ENCODE results near the gene AHRR. TPM values are rescaled to one million over a fixed set of nuclear protein-coding genes. Genes with fewer than 3 reads are reported as not detected.
"Not testable (repeated sequence)": the region's sequence is repeated elsewhere in the genome, so short reads cannot be mapped to it uniquely, and the experiment has no call there.

The AHRR gene
- polyA plus RNA-seq, 4 donors = 2.5 to 3.5 (median 3.0) TPM

DNA sequence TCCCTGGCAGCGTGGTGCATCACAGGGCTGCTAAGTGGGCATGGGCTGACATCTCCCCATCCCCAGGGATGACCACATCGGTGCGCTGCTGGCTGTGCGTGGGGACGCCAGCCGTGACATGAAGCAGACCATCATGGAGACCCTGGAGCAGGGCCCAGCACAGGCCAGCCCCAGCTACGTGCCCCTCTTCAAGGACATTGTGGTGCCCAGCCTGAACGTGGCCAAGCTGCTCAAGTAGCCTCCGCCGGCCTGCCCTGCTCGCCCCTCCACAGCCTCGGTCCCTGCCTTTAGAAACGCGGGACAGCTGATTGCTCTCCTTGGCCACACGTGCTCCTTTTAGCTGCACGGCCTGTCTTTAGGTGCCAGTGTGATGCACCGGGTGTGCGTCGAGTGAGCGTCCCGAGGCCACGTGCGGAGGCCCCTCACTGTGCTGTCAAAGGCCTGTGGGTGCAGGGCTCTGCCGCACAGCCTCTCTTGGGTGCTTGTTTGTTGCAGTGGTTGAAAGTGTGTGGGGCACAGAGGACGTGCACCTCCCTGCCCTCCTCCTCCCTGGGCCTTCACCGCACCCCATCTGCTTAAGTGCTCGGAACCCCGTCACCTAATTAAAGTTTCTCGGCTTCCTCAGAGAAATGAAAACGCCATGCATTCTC, 145.3 kb downstream of the AHRR start:
- DNase-seq (ENCODE audit: low read depth in 4 of 4, low spot score in 3 of 4) = no peak

DNA sequence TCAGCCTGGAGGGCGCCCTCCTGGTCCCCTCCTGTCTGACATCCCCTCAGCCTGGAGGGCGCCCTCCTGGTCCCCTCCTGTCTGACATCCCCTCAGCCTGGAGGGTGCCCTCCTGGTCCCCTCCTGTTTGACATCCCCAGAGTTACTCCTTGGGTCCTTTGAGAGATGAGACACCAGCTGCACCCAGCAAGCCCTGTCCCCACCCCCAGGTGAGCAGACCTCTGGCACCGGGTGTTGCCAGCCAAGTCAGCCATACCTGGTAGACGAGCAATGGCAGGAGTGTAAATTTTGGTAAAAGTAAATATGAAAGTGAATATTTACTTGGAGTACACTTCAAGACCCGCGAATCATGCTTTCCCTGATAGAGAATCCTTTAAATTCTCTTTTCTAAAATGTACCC, 146.9 kb downstream of the AHRR start:
- no peak for DNase-seq (ENCODE audit: low read depth in 4 of 4, low spot score in 3 of 4)

DNA sequence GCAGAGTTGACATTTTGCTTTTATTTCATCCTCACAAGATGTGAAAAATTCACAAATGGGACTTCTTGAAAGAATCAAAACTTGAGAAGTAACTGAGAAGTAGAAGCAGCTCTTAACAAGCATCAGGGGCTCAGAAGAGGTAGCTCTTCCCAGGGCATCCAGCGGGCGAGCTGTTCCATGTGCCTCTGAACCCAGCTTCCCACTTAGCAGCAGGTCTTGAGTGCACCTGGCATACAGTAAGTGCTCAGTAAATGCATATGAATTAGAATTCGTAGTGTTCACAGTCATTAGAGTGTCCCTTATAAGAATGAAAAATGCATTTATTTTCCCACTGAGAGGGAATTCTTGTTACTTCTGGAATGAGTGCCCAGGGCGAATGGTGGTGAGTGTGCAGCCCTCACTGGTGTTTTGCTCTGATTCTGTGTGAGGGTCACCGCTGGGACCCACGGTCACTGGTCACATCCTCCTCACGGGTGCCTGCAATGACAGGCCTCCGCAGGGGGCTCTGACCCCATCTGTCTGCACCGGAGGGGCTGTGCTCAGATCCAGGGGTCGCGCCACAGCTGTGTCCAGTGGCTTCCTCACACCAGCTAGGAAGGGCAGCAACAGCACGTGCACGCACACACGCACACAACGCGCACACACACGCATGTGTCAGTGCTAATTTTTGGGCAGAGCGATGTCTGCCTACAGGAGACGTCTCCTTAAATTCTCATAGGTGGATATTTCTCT, 148.4 kb downstream of the AHRR start:
- DNase-seq (ENCODE audit: low read depth in 4 of 4, low spot score in 3 of 4) = no peak

- DNase-seq (ENCODE audit: low read depth in 4 of 4, low spot score in 3 of 4) = no peak
These were observed 149.6 kb downstream of the AHRR start for GRCh38 chr5:470961-471749.

- DNase-seq (ENCODE audit: low read depth in 4 of 4, low spot score in 3 of 4) = no peak
These were observed 150.2 kb downstream of the AHRR start for GRCh38 chr5:471750-472058.

DNA sequence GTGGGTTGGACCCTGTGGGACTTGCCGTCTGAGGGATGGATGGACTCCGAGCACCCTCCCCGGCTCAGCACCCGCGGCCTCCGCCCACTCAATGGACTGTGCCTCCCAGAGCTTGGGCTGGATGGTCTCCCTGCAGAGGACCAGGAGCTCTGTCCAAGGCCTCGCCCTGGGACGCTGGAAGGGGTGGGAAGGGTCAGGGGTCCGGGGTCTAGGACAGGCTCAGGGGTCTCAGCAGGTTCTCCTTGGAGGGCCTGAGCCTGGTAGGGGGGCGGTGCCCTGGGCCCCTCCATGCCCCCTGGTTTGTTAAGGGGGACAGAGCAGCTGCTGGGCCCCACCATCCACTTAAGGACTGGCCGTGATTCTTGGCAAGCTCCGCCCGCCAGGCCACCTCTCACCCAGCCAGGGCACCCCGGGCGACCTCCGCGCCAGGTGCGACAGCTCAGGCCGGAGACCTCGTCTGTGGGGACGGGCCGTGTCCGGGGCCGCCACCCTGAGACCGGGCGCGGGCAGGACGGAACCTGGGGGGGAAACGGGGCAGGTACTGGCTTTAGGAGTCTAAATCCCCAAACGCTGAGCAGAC, 150.7 kb downstream of the AHRR start:
- DNase-seq (ENCODE audit: low read depth in 4 of 4, low spot score in 3 of 4) = no peak

- DNase-seq (ENCODE audit: low read depth in 4 of 4, low spot score in 3 of 4) = peak in 3 of 4 donors; percentile 59 to 72 (median 65)
These were observed 151.4 kb downstream of the AHRR start for GRCh38 chr5:472656-473550.

- DNase-seq (ENCODE audit: low read depth in 4 of 4, low spot score in 3 of 4) = no peak
These were observed 152.2 kb downstream of the AHRR start for GRCh38 chr5:473551-474192.

- not testable (repeated sequence) for DNase-seq (ENCODE audit: low read depth in 4 of 4, low spot score in 3 of 4)
These were observed 152.8 kb downstream of the AHRR start for GRCh38 chr5:474232-474839.

- DNase-seq (ENCODE audit: low read depth in 4 of 4, low spot score in 3 of 4) = no peak
These were observed 153.5 kb downstream of the AHRR start for GRCh38 chr5:474840-475661.

DNA sequence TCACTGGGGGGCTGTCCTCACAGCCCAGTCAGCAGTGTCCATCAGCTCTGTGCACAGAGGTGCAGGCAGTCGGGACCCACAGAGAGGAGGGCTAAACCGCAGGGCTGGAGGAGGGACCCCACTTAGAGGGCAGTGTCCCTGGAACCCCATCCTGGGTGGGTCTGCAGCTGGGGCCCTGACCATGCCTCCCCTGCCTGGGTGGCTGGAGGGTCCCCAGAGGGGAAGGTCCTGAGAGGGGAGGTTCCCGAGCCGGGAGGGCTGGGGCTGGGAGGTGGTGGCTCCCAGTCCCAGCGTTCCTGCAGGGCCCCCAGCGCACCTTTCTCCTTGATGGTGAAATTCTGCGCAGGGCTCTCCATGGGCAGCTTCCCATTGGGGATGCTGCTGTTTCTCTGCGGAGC, 154.2 kb downstream of the AHRR start:
- no peak for DNase-seq (ENCODE audit: low read depth in 4 of 4, low spot score in 3 of 4)

DNA sequence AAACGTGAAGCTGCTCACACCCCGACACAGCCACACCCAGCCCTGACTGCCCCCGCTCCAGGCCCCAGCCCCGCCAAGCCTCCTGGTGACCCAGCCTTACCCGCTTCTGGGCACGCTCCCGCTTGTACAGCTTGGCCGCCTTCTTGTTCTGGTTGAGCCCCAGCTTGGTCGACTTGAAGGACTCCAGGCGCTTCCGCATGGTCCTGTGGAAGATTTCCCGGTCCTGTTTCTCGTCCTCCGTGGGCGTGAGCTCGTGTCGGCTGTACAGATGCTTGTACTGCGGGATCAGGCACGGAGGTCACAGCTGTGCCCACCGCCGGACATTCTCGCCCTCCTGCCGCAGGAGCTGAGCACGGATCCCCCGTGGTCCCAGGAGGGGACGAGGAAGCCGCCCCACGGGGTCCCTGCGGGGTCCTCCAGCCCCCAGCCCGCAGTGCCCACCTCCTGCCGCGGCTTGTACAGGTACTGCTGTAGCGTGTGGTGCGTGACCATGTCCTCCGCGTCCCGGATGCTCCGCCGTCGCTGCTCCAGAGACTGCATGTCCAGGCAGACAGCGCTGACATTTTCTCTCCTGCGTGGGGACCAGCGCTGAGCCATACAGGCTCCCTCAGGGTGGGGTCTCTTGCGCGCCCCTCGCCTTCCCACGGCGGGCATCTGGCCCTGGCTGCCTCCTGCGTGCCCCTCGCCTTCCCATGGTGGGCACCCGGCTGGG, 154.7 kb downstream of the AHRR start:
- no peak for DNase-seq (ENCODE audit: low read depth in 4 of 4, low spot score in 3 of 4)

GRCh38 chr5:476814-477175, 155.3 kb downstream of the AHRR start:
- DNase-seq (ENCODE audit: low read depth in 4 of 4, low spot score in 3 of 4) = no peak

- DNase-seq (ENCODE audit: low read depth in 4 of 4, low spot score in 3 of 4) = no peak
These were observed 155.7 kb downstream of the AHRR start for GRCh38 chr5:477247-477646.

DNA sequence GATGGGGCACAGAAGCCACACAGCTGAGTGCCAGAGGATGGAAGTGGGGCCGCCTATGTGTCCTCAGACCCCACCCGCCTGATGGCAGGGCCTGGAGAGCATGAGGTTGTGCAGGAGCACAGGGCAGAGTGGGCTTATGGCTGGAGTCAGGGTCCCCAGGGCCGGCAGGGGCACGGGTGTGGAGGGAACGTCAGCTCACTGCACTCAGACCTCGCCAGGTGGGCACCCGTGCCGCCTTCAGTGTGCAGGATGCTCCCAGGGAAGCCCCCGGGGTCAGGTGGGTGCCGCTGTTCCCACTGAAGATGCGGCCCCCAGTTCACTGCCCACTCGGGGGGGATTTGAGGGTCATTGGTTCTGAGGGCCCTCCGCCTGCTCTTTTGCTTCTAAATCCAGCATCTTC, 156.4 kb downstream of the AHRR start:
- DNase-seq (ENCODE audit: low read depth in 4 of 4, low spot score in 3 of 4) = no peak

- no peak for DNase-seq (ENCODE audit: low read depth in 4 of 4, low spot score in 3 of 4)
These were observed 157.0 kb downstream of the AHRR start for GRCh38 chr5:478369-478981.

- DNase-seq (ENCODE audit: low read depth in 4 of 4, low spot score in 3 of 4) = no peak
These were observed 157.5 kb downstream of the AHRR start for GRCh38 chr5:478982-479535.

Data from left renal pelvis (tissue), 4 donors.